B cell (primary cell): ENCODE data around the gene TK2. TPM values are rescaled to one million over a fixed set of nuclear protein-coding genes. Genes with fewer than 3 reads are reported as not detected.

Source experiments
- ATAC-seq: fragments of 200-7000 bp; cut with Tn5 transposase; one replicate; pipeline ENCODE4 v1.10.0; 2021; ENCODE audit warnings: low read depth, mild to moderate bottlenecking, moderate number of reproducible peaks, moderate library complexity
- CTCF ChIA-PET: fragments of 350-600 bp; sonication (Branson Sonifier 250); formaldehyde crosslinking; loops from one replicate; lab custom pipeline; 2021; ENCODE audit warnings: antibody characterized with exemption, inconsistent platforms; lab: Charles Lee
- POLR2A ChIA-PET: fragments of 350-600 bp; sonication (Branson Sonifier 250); formaldehyde crosslinking; loops from one replicate; lab custom pipeline; 2021; ENCODE audit warnings: antibody characterized with exemption; lab: Charles Lee
- DNase-seq: peaks from one replicate; pipeline ENCODE4 v3.0.0; 2013
- H2AFZ ChIP-seq: 2 replicates; pipeline ENCODE4 v1.6.1; 2012; ENCODE audit warnings: mild to moderate bottlenecking, low read depth, low read length; ENCODE audit not compliant: insufficient read depth, poor library complexity, severe bottlenecking
- H3K27ac ChIP-seq, 2 donors: 1 replicate in 1 of 2; 2 replicates in 1 of 2; pipeline ENCODE4 v1.5.1; 2012 to 2013; ENCODE audit warnings: low read length in 2 of 2, mild to moderate bottlenecking in 2 of 2, moderate library complexity in 1 of 2
- H3K27me3 ChIP-seq, 4 experiments: fragments of 200-600 bp in 1 of 4; sonication (generic) in 1 of 4; replicated peaks in 1 of 4; 1 replicate in 2 of 4; 2 replicates in 2 of 4; pipeline versions ENCODE4 v1.6.1 to v1.7.0; 2013 to 2016; ENCODE audit warnings: low read length in 3 of 4, mild to moderate bottlenecking in 2 of 4, mixed read lengths in 1 of 4, moderate library complexity in 1 of 4; ENCODE audit not compliant: insufficient read depth in 4 of 4, control insufficient read depth in 3 of 4; ENCODE audit errors: control extremely low read depth in 1 of 4
- H3K36me3 ChIP-seq, 2 experiments: replicated peaks in 1 of 2; 1 replicate in 1 of 2; 2 replicates in 1 of 2; pipeline versions ENCODE4 v1.6.1 to v1.7.1; 2013; ENCODE audit warnings: low read length in 1 of 2; ENCODE audit not compliant: insufficient read depth in 2 of 2, control insufficient read depth in 1 of 2; ENCODE audit errors: control extremely low read depth in 1 of 2, extremely low read depth in 1 of 2
- H3K4me1 ChIP-seq, 2 donors: fragments of 200-600 bp in 1 of 2; sonication (generic) in 1 of 2; 1 replicate in 1 of 2; 2 replicates in 1 of 2; pipeline versions ENCODE4 v1.5.1 to v1.6.1; 2013 to 2017; ENCODE audit warnings: low read length in 2 of 2; ENCODE audit not compliant: control insufficient read depth in 2 of 2, insufficient read depth in 2 of 2
- H3K4me2 ChIP-seq: replicated peaks from 2 replicates; pipeline ENCODE3; 2012; ENCODE audit warnings: mild to moderate bottlenecking, low read depth, low read length; ENCODE audit not compliant: poor library complexity, severe bottlenecking
- H3K4me3 ChIP-seq, 5 experiments: fragments of 200-600 bp in 1 of 5; sonication (generic) in 1 of 5; 1 replicate in 3 of 5; 2 replicates in 2 of 5; pipeline versions ENCODE4 v1.5.1 to v1.7.0; 2011 to 2016; ENCODE audit warnings: low read length in 4 of 5, mild to moderate bottlenecking in 4 of 5, low read depth in 2 of 5, control low read depth in 1 of 5, moderate library complexity in 1 of 5; ENCODE audit not compliant: insufficient read depth in 1 of 5; ENCODE audit errors: control extremely low read depth in 1 of 5, extremely low read depth in 1 of 5
- H3K79me2 ChIP-seq: fragments of 200-600 bp; sonication (generic); one replicate; pipeline ENCODE4 v1.6.0; 2016; ENCODE audit warnings: low read length; ENCODE audit not compliant: control insufficient read depth, insufficient read depth
- H3K9ac ChIP-seq: fragments of 200-600 bp; sonication (generic); 2 replicates; pipeline ENCODE4 v1.6.1; 2017; ENCODE audit warnings: mild to moderate bottlenecking, low read length, moderate library complexity
- H3K9me3 ChIP-seq, 3 donors: one replicate each; pipeline versions ENCODE4 v1.6.1 to v1.7.1; 2013; ENCODE audit warnings: low read length in 2 of 3; ENCODE audit not compliant: control insufficient read depth in 2 of 3, insufficient read depth in 1 of 3; ENCODE audit errors: control extremely low read depth in 1 of 3
- H4K20me1 ChIP-seq: 2 replicates; pipeline ENCODE4 v1.6.0; 2012; ENCODE audit warnings: mild to moderate bottlenecking, low read length; ENCODE audit not compliant: insufficient read depth, control insufficient read depth, poor library complexity, severe bottlenecking
- H3K27ac Mint-ChIP-seq: one replicate; pipeline ENCODE4 v1.8.0; 2021; ENCODE audit warnings: mixed read lengths
- H3K27me3 Mint-ChIP-seq: one replicate; pipeline ENCODE4 v1.8.0; 2021; ENCODE audit warnings: mixed read lengths
- H3K4me1 Mint-ChIP-seq: one replicate; pipeline ENCODE4 v1.8.0; 2021; ENCODE audit warnings: mixed read lengths
- H3K4me3 Mint-ChIP-seq: one replicate; pipeline ENCODE4 v1.8.0; 2021; ENCODE audit warnings: mixed read lengths
- H3K9me3 Mint-ChIP-seq: one replicate; pipeline ENCODE4 v1.8.0; 2022; ENCODE audit warnings: mixed read lengths; ENCODE audit not compliant: insufficient read depth
- EZH2 ChIP-seq: IDR thresholded peaks from 2 replicates; pipeline ENCODE4 v1.6.1; 2012; ENCODE audit warnings: borderline replicate concordance, low read depth, mild to moderate bottlenecking, moderate library complexity, low read length; ENCODE audit not compliant: insufficient read depth, poor library complexity, severe bottlenecking
- WGBS: methylation state at CpG from one replicate; pipeline ENCODE4 v1.1.5; 2013; ENCODE audit warnings: missing lambda C conversion rate; ENCODE audit not compliant: insufficient coverage; 5-methylcytosine and 5-hydroxymethylcytosine counted together
- intact Hi-C: fragments of 100-400 bp; cut with micrococcal nuclease; formaldehyde crosslinking; loops from one replicate; pipeline ENCODE4 v1.10.0; 2022
- polyA plus RNA-seq: library from polyadenylated mRNA; depleted of rRNA; stranded (reverse); fragments of >200 nt; gene quantifications from 2 replicates; pipeline ENCODE4 v1.2.3, GENCODE V29; 2012
- total RNA-seq, 2 donors: library from RNA; stranded (reverse); fragments of 120-200 nt in 1 of 2; gene quantifications; 1 replicate in 1 of 2; 2 replicates in 1 of 2; pipeline versions ENCODE4 v1.2.3 to v1.2.4, GENCODE V29; 2013 to 2022
- TF ChIP-seq, protein P1 (sequence below): fragments of 200-600 bp; IDR thresholded peaks from one replicate; pipeline ENCODE4 v1.8.0; 2022; ENCODE audit warnings: antibody characterized with exemption, mild to moderate bottlenecking

The TK2 gene
- total and polyA plus RNA-seq, 2 donors (not counting 1 experiment from before 2014, with no cell fraction given): 2.9 to 9.7 TPM

DNA sequence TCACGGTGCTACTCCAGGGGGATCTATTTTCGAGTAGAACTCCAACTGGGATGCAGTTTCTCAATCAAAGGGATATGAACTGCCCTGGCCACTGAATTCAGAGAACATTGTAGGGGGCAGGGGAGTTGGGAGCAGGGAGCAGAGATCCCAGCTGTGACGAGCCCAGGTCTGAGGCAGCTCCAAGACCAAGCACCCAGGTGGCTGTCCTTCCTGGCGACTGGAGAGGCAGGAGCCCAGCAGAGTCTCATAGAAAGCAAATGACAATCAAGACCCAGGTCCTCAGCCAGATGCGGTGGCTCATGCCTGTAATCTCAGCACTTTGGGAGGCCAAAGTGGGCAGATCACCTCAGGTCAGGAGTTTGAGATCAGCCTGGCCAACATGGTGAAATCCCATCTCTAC is 60.1 kb downstream of the TK2 start:
- Histone ChIP-seq H3K79me2 (no peaks in the 10 kb centered on the region), H3K27ac (no peak overlapping the region), H3K9me3 (peaks cover 0 to 3% (median 0%) of the 10 kb centered on the region in 3 donors), H2AFZ (no peak overlapping the region), H3K4me1 (peaks cover 0 to 4% of the 10 kb centered on the region in 2 donors), H4K20me1 (no peaks in the 10 kb centered on the region), H3K4me3 (no peak overlapping the region), H3K4me2 (no peak overlapping the region), H3K27me3 (peaks cover 0 to 26% (median under 1%) of the 10 kb centered on the region in 4 experiments), H3K9ac (no peak overlapping the region), H3K36me3 (no peaks in the 10 kb centered on the region)
- H3K4me3 Mint-ChIP-seq: no peak overlapping the region
- no peaks in the 10 kb centered on the region for H3K9me3 Mint-ChIP-seq
- 90% methylated on average over 5 of the region's 5 CpGs for WGBS
- TF ChIP-seq, protein P1, sequence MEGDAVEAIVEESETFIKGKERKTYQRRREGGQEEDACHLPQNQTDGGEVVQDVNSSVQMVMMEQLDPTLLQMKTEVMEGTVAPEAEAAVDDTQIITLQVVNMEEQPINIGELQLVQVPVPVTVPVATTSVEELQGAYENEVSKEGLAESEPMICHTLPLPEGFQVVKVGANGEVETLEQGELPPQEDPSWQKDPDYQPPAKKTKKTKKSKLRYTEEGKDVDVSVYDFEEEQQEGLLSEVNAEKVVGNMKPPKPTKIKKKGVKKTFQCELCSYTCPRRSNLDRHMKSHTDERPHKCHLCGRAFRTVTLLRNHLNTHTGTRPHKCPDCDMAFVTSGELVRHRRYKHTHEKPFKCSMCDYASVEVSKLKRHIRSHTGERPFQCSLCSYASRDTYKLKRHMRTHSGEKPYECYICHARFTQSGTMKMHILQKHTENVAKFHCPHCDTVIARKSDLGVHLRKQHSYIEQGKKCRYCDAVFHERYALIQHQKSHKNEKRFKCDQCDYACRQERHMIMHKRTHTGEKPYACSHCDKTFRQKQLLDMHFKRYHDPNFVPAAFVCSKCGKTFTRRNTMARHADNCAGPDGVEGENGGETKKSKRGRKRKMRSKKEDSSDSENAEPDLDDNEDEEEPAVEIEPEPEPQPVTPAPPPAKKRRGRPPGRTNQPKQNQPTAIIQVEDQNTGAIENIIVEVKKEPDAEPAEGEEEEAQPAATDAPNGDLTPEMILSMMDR: no peak
- TF ChIP-seq EZH2: no peak
- peaks cover 5% of the 10 kb centered on the region for H3K27me3 Mint-ChIP-seq
- H3K27ac Mint-ChIP-seq: no peak overlapping the region
- POLR2A ChIA-PET: no interaction called here
- ATAC-seq: no peak
- CTCF ChIA-PET: no interaction called here
- intact Hi-C loops: no loop called here
- H3K4me1 Mint-ChIP-seq: peaks cover 4% of the 10 kb centered on the region
- no peak for DNase-seq

DNA sequence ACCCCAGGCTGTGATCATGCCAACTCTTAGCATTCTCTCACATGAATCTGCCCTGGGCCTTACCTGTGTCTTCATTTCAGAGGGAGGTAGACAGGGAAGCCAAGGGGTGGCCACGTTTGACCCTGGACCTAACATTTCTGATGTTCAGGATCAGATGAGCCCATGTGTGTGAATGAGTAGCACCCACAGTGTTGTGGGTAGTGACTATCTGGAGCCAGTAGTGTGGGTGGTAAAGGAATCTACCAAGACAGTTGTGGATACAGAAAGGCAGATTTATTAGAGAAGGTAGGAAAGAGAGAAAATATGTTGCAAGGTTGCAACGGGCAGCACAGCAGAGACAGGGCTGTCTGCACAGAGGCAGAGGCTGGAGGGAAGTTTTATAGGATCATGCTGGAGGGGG is 60.5 kb downstream of the TK2 start:
- ATAC-seq (no peak), DNase-seq (no peak)
- peaks cover 0 to 26% (median under 1%) of the 10 kb centered on the region in 4 experiments for H3K27me3 ChIP-seq
- H3K9me3 ChIP-seq: peaks cover 0 to 3% (median 0%) of the 10 kb centered on the region in 3 donors
- H2AFZ ChIP-seq: no peak overlapping the region
- WGBS: 87% methylated on average over 2 of the region's 2 CpGs
- no peaks in the 10 kb centered on the region for H3K36me3 ChIP-seq
- H3K9me3 Mint-ChIP-seq: no peaks in the 10 kb centered on the region
- peaks cover 1% of the 10 kb centered on the region for H3K27me3 Mint-ChIP-seq
- H3K4me3 Mint-ChIP-seq: no peak overlapping the region
- H3K4me1 ChIP-seq: peaks cover 0 to 4% of the 10 kb centered on the region in 2 donors
- H3K27ac ChIP-seq: no peak overlapping the region
- intact Hi-C loops: no loop called here
- H3K4me3 ChIP-seq: no peak overlapping the region
- CTCF ChIA-PET: no interaction called here
- no peaks in the 10 kb centered on the region for H4K20me1 ChIP-seq
- H3K9ac ChIP-seq: no peak overlapping the region
- H3K4me1 Mint-ChIP-seq: peaks cover 4% of the 10 kb centered on the region
- H3K79me2 ChIP-seq: no peaks in the 10 kb centered on the region
- H3K4me2 ChIP-seq: no peak overlapping the region
- TF ChIP-seq, protein P1: no peak
- no peak for TF ChIP-seq EZH2
- POLR2A ChIA-PET: no interaction called here
- no peak overlapping the region for H3K27ac Mint-ChIP-seq
